Progenitor cell of endocrine pancreas (in vitro differentiated cells): ENCODE measurements around the gene PACSIN1. TPM values are rescaled to one million over a fixed set of nuclear protein-coding genes. Genes with fewer than 3 reads are reported as not detected.

Experiments
- DNase-seq: peaks from one replicate; pipeline ENCODE4 v3.0.0; 2021; ENCODE audit warnings: low spot score; ENCODE audit not compliant: unreplicated experiment
- H3K27ac Mint-ChIP-seq: 2 replicates; pipeline ENCODE4 v1.8.0; 2021; ENCODE audit warnings: mild to moderate bottlenecking, moderate library complexity, mixed read lengths
- H3K27me3 Mint-ChIP-seq: 2 replicates; pipeline ENCODE4 v1.8.0; 2021; ENCODE audit warnings: mixed read lengths
- H3K36me3 Mint-ChIP-seq: 2 replicates; pipeline ENCODE4 v1.8.0; 2022; ENCODE audit warnings: mixed read lengths; ENCODE audit not compliant: insufficient read depth
- H3K4me1 Mint-ChIP-seq: 2 replicates; pipeline ENCODE4 v1.8.0; 2021; ENCODE audit warnings: low read depth, mixed read lengths
- H3K4me3 Mint-ChIP-seq: 2 replicates; pipeline ENCODE4 v1.8.0; 2021; ENCODE audit warnings: low read depth, mild to moderate bottlenecking, moderate library complexity, mixed read lengths
- H3K9me3 Mint-ChIP-seq: 2 replicates; pipeline ENCODE4 v1.8.0; 2021; ENCODE audit warnings: low read depth, mixed read lengths
- CTCF ChIP-seq: fragments of 200-600 bp; sonication (generic); IDR thresholded peaks from one replicate; pipeline ENCODE4 v1.5.0; 2021; ENCODE audit warnings: antibody characterized with exemption, mild to moderate bottlenecking; ENCODE audit not compliant: unreplicated experiment
- long read RNA-seq: library from polyadenylated mRNA; unstranded; transcript quantifications from one replicate; pipeline ENCODE4 v2.0.0, GENCODE V29; 2020
- total RNA-seq: library from RNA; stranded (reverse); gene quantifications from 2 replicates; pipeline ENCODE4 v1.2.1, GENCODE V29; 2021

PACSIN1 gene
- 0.72 and 0.89 TPM in 2 replicates for total RNA-seq
- long read RNA-seq = 0 reads

GRCh38 chr6:34465531-34466241 is at the start of gene PACSIN1:
Gene PACSIN1 (plus strand): TSS chr6:34466076. CDS start chr6:34526306, 60,230 bp downstream.
- Mint-ChIP-seq H3K27ac (no peak within 1 kb of the TSS), H3K4me3 (peak within 1 kb of the TSS; percentile 75), H3K4me1 (peaks cover 7% of the 10 kb centered on the region), H3K9me3 (no peaks in the 10 kb centered on the region), H3K27me3 (peaks cover 32% of the 10 kb centered on the region), H3K36me3 (no peaks in the 10 kb centered on the region)
- TF ChIP-seq CTCF = no peak
- DNase-seq = peak; percentile 34

- no peak for DNase-seq
- Mint-ChIP-seq H3K4me1 (peaks cover 6% of the 10 kb centered on the region), H3K27ac (peak overlapping the region; percentile 21), H3K27me3 (no peaks in the 10 kb centered on the region), H3K9me3 (no peaks in the 10 kb centered on the region), H3K4me3 (no peak overlapping the region), H3K36me3 (peaks cover 27% of the 10 kb centered on the region)
- TF ChIP-seq CTCF = no peak
Measured at GRCh38 chr6:34416877-34417371, 49.0 kb upstream of the PACSIN1 start.

GRCh38 chr6:34418367-34418766 is 47.5 kb upstream of the PACSIN1 start:
- no peak for TF ChIP-seq CTCF
- no peak overlapping the region for H3K4me3 Mint-ChIP-seq
- DNase-seq = no peak
- H3K27ac Mint-ChIP-seq = peak overlapping the region; percentile 47
- H3K4me1 Mint-ChIP-seq = peaks cover 6% of the 10 kb centered on the region
- H3K27me3 Mint-ChIP-seq = no peaks in the 10 kb centered on the region
- peaks cover 30% of the 10 kb centered on the region for H3K36me3 Mint-ChIP-seq
- no peaks in the 10 kb centered on the region for H3K9me3 Mint-ChIP-seq

GRCh38 chr6:34423254-34423653 is 42.6 kb upstream of the PACSIN1 start:
- H3K27ac Mint-ChIP-seq = no peak overlapping the region
- no peak overlapping the region for H3K4me3 Mint-ChIP-seq
- H3K36me3 Mint-ChIP-seq = peaks cover 19% of the 10 kb centered on the region
- H3K4me1 Mint-ChIP-seq = peaks cover 9% of the 10 kb centered on the region
- H3K27me3 Mint-ChIP-seq = no peaks in the 10 kb centered on the region
- H3K9me3 Mint-ChIP-seq = no peaks in the 10 kb centered on the region
- TF ChIP-seq CTCF = no peak
- DNase-seq = no peak

GRCh38 chr6:34424200-34425131 is 41.4 kb upstream of the PACSIN1 start:
- Mint-ChIP-seq H3K4me1 (peaks cover 9% of the 10 kb centered on the region), H3K4me3 (peak overlapping the region; percentile 98), H3K36me3 (peaks cover 15% of the 10 kb centered on the region), H3K9me3 (no peaks in the 10 kb centered on the region), H3K27ac (peak overlapping the region; percentile 100), H3K27me3 (no peaks in the 10 kb centered on the region)
- no peak for TF ChIP-seq CTCF
- DNase-seq = no peak
